ENCODE results near the gene AEBP1.

AEBP1 gene

GRCh38 chr7:44162179-44162578, 58.0 kb downstream of the AEBP1 start:
- no peak overlapping the region for H3K4me3 ChIP-seq (ENCODE audit: low read depth, low read length)
- TF ChIP-seq CTCF (IDR thresholded peaks at IDR 0.05; ENCODE audit: borderline replicate concordance, insufficient read depth, low read depth, low read length) = no peak

- H3K4me3 ChIP-seq (ENCODE audit: low read depth, low read length) = no peak overlapping the region
- TF ChIP-seq CTCF (IDR thresholded peaks at IDR 0.05; ENCODE audit: borderline replicate concordance, insufficient read depth, low read depth, low read length) = no peak
Observed at GRCh38 chr7:44162785-44163395, 58.7 kb downstream of the AEBP1 start.

GRCh38 chr7:44163591-44163990, 59.4 kb downstream of the AEBP1 start:
- no peak overlapping the region for H3K4me3 ChIP-seq (ENCODE audit: low read depth, low read length)
- no peak for TF ChIP-seq CTCF (IDR thresholded peaks at IDR 0.05; ENCODE audit: borderline replicate concordance, insufficient read depth, low read depth, low read length)
